Cardiac fibroblast (primary cell): ENCODE data around the gene PGLYRP2.

Experiments used
- DNase-seq, 2 donors: peaks; one replicate each; pipeline versions ENCODE4 v3.0.0 to v3.0.0-alpha.2; 2010; ENCODE audit warnings: low read depth in 2 of 2
- H3K4me3 ChIP-seq, 2 donors: replicated peaks in 1 of 2; 1 replicate in 1 of 2; 2 replicates in 1 of 2; pipeline ENCODE4 v1.5.1; 2011; ENCODE audit warnings: low read depth in 2 of 2, low read length in 2 of 2, mild to moderate bottlenecking in 2 of 2, moderate library complexity in 1 of 2
- TF ChIP-seq, protein P1 (sequence below): IDR thresholded peaks from one replicate; pipeline ENCODE4 v1.5.1; 2011; ENCODE audit warnings: low read depth, mild to moderate bottlenecking, low read length, inconsistent platforms

PGLYRP2 gene

DNA sequence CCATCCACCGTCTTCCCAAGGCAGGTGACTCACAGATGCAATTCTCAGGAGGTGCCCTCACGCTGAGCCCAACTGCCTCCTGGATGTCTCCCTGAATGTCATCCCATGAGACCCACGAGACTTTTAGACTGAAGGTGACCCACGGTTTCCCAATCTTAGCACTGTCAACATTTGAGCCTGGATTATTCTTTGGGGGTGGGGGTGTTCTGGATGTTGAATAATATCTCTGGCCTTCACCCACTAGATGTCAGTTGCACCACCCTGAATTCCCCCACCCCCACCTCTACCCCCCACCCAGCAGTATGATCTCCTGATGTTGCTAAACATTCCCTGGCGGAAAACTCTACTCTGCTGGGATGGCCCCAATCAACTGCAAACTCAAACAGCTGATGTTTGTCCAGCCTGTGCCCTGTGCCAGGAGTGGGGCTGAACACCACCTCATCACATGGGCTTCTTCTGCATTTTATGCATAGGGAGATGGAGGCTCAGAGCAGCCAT lies 26.8 kb upstream of the PGLYRP2 start:
- H3K4me3 ChIP-seq, result no peak overlapping the region
- TF ChIP-seq, protein P1, sequence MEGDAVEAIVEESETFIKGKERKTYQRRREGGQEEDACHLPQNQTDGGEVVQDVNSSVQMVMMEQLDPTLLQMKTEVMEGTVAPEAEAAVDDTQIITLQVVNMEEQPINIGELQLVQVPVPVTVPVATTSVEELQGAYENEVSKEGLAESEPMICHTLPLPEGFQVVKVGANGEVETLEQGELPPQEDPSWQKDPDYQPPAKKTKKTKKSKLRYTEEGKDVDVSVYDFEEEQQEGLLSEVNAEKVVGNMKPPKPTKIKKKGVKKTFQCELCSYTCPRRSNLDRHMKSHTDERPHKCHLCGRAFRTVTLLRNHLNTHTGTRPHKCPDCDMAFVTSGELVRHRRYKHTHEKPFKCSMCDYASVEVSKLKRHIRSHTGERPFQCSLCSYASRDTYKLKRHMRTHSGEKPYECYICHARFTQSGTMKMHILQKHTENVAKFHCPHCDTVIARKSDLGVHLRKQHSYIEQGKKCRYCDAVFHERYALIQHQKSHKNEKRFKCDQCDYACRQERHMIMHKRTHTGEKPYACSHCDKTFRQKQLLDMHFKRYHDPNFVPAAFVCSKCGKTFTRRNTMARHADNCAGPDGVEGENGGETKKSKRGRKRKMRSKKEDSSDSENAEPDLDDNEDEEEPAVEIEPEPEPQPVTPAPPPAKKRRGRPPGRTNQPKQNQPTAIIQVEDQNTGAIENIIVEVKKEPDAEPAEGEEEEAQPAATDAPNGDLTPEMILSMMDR, result no peak
- DNase-seq, result no peak

DNA sequence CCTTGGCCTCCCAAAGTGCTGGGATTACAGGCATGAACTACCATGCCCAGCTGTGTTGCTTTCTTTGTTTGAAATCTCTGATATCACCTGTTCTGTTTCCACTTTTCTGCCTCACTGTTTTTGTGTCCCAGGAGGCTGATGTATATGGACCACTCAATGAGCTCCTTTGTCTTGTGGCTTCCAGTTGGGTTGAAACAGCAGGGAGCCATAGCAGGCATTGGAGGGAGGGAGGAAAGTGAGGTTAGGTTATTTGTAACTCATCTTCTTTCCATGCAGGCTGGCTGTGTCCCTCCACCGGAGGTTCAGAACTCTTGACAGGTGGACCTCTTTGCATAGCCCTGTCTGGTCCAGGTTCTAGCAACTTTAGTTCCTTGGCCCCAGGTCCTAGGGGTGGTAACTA lies 23.0 kb upstream of the PGLYRP2 start:
- DNase-seq, result no peak
- TF ChIP-seq, protein P1, result no peak
- H3K4me3 ChIP-seq, result no peak overlapping the region

DNA sequence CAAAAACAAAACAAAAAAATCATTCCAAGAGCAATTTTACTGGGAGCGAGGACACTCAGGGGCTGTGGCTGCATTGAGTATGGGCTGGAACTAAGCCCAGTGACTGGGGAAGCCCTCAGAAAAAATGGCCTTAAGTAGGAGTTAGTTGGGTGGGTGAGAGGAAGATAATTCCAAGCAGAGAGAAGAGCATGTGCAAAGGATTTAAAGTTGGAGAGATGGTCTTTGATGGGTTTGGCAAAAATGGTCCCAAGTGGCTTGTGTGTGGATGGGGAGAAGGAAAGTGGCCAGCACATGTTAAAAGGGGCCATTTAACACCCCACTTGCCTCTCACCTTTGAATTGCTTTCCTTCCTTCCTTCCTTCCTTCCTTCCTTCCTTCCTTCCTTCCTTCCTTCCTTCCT lies 22.3 kb upstream of the PGLYRP2 start:
- no peak for DNase-seq
- H3K4me3 ChIP-seq, result no peak overlapping the region
- TF ChIP-seq, protein P1, result no peak

DNA sequence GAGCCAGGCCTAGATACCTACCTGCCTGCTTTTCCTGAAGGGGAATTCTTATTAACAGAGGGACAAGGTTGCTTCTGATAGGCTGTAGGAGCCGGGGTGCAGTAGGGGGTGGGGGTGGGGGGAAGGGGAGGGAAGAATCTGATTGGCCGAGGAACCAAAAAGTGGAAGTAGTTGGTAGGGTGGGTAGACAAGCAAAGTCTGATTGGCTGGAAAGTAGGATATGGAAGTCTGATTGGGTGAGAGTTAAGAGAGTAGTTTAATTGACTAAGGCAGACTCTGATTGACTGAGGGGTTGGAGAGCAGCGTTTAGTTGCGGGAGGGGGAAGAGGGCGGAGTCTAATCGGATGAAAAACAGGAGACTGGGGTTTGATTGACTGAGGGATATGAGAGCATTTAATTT lies 19.6 kb upstream of the PGLYRP2 start:
- TF ChIP-seq, protein P1, result no peak
- H3K4me3 ChIP-seq, result no peak overlapping the region
- DNase-seq, result no peak

DNA sequence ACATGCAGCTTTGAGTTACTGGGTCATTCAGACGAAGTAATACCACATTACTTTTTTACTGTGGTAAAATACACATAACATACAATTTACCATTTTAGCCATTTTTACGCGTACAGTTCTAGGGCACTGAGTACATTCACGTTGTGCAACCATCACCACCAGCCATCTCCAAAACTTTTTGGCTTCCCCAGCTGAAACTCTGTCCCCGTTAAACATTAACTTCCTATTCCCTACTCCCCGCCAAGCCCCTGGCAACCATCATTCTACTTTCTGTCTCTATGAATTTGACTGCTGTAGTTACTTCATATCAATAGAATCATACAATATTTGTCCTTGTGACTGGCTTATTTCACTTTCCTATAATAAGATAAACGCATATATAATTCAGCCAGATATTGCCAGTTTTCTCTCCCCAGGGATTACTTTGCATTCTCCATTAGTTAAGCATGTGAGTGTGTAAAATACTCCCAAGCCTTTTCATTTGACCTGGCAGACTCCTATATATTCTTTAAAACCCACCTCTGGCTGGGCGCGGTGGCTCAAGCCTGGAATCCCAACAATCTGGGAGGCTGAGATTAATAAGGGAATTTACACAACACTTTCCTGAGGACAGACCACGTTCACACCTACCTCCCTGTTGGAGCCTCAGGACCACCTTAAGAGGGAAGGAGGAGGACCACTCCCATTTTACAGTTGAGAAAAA lies 19.0 kb upstream of the PGLYRP2 start:
- H3K4me3 ChIP-seq, result no peak overlapping the region
- DNase-seq, result no peak
- TF ChIP-seq, protein P1, result no peak

DNA sequence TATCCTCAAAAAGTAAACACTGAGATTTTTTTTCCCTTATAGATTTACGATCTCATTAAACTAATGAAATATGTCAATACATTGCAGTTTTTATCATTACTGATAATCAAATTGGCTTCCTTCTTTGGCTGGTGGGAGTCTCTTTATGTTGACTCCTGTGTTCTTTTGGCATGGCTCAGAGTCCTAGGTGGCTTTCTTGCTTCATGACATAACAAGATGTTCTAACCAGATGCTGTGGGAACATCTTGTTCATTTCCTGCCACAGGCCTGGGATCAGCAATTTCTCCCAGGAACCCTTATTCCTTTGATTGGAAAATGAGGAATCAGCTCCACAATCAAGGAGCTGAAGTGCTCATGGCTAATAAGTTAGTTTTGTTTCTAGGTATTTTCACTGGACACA lies 15.8 kb upstream of the PGLYRP2 start:
- H3K4me3 ChIP-seq, result no peak overlapping the region
- TF ChIP-seq, protein P1, result no peak
- no peak for DNase-seq
